ENCODE data around the gene TRIM47.

TRIM47 gene

DNA sequence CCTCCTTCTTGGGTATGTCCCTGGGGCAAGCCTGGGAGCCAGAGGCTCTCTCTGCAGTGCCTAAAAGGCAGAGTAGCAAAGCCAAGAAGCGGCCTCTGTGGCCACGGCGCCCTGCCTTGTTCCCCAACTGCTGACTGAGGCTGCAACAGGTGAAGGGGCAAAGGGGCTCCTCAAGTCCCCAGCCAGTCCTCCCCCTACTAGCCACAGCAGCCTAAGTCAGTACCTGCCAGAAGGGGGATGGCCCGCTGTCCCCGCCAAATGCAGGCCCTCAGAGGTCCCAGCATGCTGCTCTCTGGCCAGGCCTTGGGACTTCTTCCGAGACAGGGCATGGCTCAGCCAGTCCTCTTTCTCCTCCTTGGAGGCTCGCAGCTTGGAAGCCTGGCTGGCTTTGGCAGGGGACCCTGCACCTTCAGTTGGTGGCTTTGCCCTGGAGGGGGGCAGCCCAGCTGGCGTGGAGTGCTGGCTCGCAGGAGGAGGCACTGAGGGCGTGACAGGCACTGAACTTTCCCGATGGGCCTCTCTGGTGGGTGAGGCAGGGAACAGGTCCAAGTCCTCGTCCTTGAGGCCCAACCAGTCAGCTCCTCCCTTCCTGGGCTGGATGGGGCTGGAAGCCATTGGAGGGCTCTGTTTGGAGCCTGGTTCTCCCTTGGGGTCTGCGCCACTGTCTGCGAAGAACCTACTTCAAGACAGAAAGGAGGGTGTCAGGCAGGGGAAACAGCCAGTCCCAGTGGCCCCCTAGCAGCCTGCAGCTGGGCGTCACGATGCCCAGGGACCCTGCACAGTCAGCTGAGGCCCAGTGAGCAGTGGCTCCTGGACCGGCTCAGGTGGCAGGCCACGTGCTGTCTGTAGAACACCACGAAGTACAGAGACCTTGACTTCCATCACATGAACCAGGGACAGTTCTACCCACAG is 44.8 kb upstream of the TRIM47 start:
- WGBS (ENCODE audit: insufficient coverage): 96% methylated on average over 17 of the region's 19 CpGs
- Histone ChIP-seq H3K27me3 (replicated peaks in 2 of 5; ENCODE audit: control insufficient read depth in 4 of 5, insufficient read depth in 5 of 5, low read length in 4 of 5) (no peaks in the 10 kb centered on the region), H3K36me3 (ENCODE audit: control insufficient read depth in 4 of 4, insufficient read depth in 4 of 4, low read length in 3 of 4) (peaks cover 0 to 45% (median 15%) of the 10 kb centered on the region in 4 experiments), H3K9me3 (ENCODE audit: control extremely low read depth in 1 of 5, control insufficient read depth in 4 of 5, insufficient read depth in 2 of 5, low read depth in 1 of 5, low read length in 4 of 5) (no peaks in the 10 kb centered on the region), H3K27ac (ENCODE audit: insufficient read depth in 1 of 2, low read depth in 1 of 2, low read length in 2 of 2, poor library complexity in 1 of 2, severe bottlenecking in 2 of 2) (no peak overlapping the region), H3K4me1 (ENCODE audit: control extremely low read depth in 1 of 4, control insufficient read depth in 4 of 4, insufficient read depth in 4 of 4, low read length in 3 of 4) (peaks cover 0 to 1% (median 0%) of the 10 kb centered on the region in 4 experiments), H3K4me3 (ENCODE audit: control insufficient read depth in 1 of 7, extremely low read depth in 1 of 7, insufficient read depth in 4 of 7, low read depth in 2 of 7, low read length in 6 of 7) (no peak overlapping the region)
- ChIA-PET CTCF (interaction anchor here (1.3 to 9.0 kb wide), 2 partner anchors 12 to 18 kb away, joined by 4 to 52 read pairs; no protein-coding TSS in a partner anchor), POLR2A (no interaction called here)
- DNase-seq: no peak

DNA sequence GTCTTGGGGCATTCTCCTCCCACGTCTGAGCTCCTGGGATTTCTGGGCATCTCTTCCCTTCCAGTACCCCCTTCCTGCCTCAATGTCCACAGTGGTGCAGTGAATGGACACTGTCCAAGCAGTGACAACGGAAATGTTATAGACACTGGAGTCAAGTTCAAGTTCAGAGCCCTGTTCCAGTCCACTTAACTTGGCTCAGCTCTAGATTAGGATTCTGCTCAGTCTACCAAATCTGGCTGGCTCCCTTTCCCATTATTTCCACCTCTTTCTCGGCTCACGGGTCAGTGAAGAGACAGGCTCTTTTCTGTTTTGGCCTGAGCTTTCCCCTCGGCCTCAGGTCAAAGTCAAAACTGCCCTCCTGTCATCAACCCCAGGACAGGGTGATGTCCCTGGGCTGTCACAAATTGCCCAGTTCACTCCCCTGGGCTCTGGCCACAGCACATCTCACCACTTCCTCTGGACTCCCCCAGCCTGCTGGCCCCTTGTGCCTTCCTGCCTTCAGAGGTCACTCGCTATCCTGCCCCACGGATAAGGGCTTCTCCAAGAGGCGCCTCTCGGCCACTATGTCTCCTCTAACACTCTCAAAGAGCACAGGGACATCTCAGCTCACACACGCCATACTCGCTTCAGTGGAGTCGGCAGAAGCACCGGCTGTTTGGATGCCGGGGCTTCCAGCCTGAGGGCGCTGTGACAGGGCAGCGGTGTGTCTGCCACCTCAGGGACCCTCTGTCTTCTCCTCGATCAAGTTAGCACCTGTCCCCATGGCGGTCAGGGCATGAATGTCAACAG is 44.0 kb upstream of the TRIM47 start:
- 94% methylated on average over 18 of the region's 18 CpGs for WGBS (ENCODE audit: insufficient coverage)
- Histone ChIP-seq H3K27me3 (replicated peaks in 2 of 5; ENCODE audit: control insufficient read depth in 4 of 5, insufficient read depth in 5 of 5, low read length in 4 of 5) (no peaks in the 10 kb centered on the region), H3K27ac (ENCODE audit: insufficient read depth in 1 of 2, low read depth in 1 of 2, low read length in 2 of 2, poor library complexity in 1 of 2, severe bottlenecking in 2 of 2) (no peak overlapping the region), H3K4me1 (ENCODE audit: control extremely low read depth in 1 of 4, control insufficient read depth in 4 of 4, insufficient read depth in 4 of 4, low read length in 3 of 4) (peaks cover 0 to 1% (median under 1%) of the 10 kb centered on the region in 4 experiments), H3K9me3 (ENCODE audit: control extremely low read depth in 1 of 5, control insufficient read depth in 4 of 5, insufficient read depth in 2 of 5, low read depth in 1 of 5, low read length in 4 of 5) (no peaks in the 10 kb centered on the region), H3K4me3 (ENCODE audit: control insufficient read depth in 1 of 7, extremely low read depth in 1 of 7, insufficient read depth in 4 of 7, low read depth in 2 of 7, low read length in 6 of 7) (no peak overlapping the region), H3K36me3 (ENCODE audit: control insufficient read depth in 4 of 4, insufficient read depth in 4 of 4, low read length in 3 of 4) (peaks cover 0 to 45% (median 17%) of the 10 kb centered on the region in 4 experiments)
- CTCF ChIA-PET: interaction anchor here (1.3 to 9.0 kb wide), 2 partner anchors 11 to 17 kb away, joined by 4 to 52 read pairs; no protein-coding TSS in a partner anchor
- no peak for DNase-seq
- POLR2A ChIA-PET: interaction anchor here (0.9 kb wide), 1 partner anchor 21 kb away, joined by 3 read pairs; no protein-coding TSS in a partner anchor

GRCh38 chr17:75921596-75921995 is 43.2 kb upstream of the TRIM47 start:
- ChIA-PET CTCF (interaction anchor here (1.0 to 9.0 kb wide), 3 partner anchors 8 to 16 kb away, joined by 4 to 52 read pairs (median 4); no protein-coding TSS in a partner anchor), POLR2A (interaction anchor here (0.9 kb wide), 1 partner anchor 22 kb away, joined by 3 read pairs; no protein-coding TSS in a partner anchor)
- H3K9me3 ChIP-seq (ENCODE audit: control extremely low read depth in 1 of 5, control insufficient read depth in 4 of 5, insufficient read depth in 2 of 5, low read depth in 1 of 5, low read length in 4 of 5): no peaks in the 10 kb centered on the region
- H3K36me3 ChIP-seq (ENCODE audit: control insufficient read depth in 4 of 4, insufficient read depth in 4 of 4, low read length in 3 of 4): peaks cover 0 to 42% (median 16%) of the 10 kb centered on the region in 4 experiments
- H3K27ac ChIP-seq (ENCODE audit: insufficient read depth in 1 of 2, low read depth in 1 of 2, low read length in 2 of 2, poor library complexity in 1 of 2, severe bottlenecking in 2 of 2): no peak overlapping the region
- H3K4me3 ChIP-seq (ENCODE audit: control insufficient read depth in 1 of 7, extremely low read depth in 1 of 7, insufficient read depth in 4 of 7, low read depth in 2 of 7, low read length in 6 of 7): no peak overlapping the region
- H3K4me1 ChIP-seq (ENCODE audit: control extremely low read depth in 1 of 4, control insufficient read depth in 4 of 4, insufficient read depth in 4 of 4, low read length in 3 of 4): peaks cover 0 to 3% (median 0%) of the 10 kb centered on the region in 4 experiments
- 94% methylated on average over 10 of the region's 15 CpGs for WGBS (ENCODE audit: insufficient coverage)
- no peaks in the 10 kb centered on the region for H3K27me3 ChIP-seq (replicated peaks in 2 of 5; ENCODE audit: control insufficient read depth in 4 of 5, insufficient read depth in 5 of 5, low read length in 4 of 5)
- no peak for DNase-seq

DNA sequence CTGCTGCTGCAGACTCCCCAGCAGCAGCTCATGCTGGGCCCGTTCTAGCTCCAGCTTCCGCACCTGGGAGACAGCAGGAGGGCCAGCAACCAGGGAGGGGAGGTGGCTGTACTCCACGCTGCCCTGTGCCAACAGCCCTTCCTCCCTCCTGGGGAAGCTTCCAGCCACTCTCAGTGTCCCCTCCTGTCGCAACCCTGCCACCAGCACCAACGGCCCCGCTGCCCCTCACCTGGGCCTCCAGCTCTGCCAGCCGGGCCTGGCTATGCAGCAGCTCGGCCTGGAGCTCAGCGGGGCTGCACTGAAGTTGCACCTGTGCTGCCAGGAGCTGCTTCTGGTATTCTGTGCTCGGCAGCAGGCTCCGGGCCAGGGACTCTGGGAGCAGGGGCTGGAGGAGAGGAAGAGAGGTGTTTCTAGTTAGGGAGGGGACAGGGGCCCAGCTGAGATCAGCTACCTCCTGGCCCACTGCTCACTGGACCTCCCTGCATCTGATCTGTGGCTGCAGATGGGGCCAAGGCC is 41.7 kb upstream of the TRIM47 start:
- no peak overlapping the region for H3K27ac ChIP-seq (ENCODE audit: insufficient read depth in 1 of 2, low read depth in 1 of 2, low read length in 2 of 2, poor library complexity in 1 of 2, severe bottlenecking in 2 of 2)
- no peak for DNase-seq
- H3K4me3 ChIP-seq (ENCODE audit: control insufficient read depth in 1 of 7, extremely low read depth in 1 of 7, insufficient read depth in 4 of 7, low read depth in 2 of 7, low read length in 6 of 7): no peak overlapping the region
- POLR2A ChIA-PET: no interaction called here
- H3K9me3 ChIP-seq (ENCODE audit: control extremely low read depth in 1 of 5, control insufficient read depth in 4 of 5, insufficient read depth in 2 of 5, low read depth in 1 of 5, low read length in 4 of 5): no peaks in the 10 kb centered on the region
- H3K36me3 ChIP-seq (ENCODE audit: control insufficient read depth in 4 of 4, insufficient read depth in 4 of 4, low read length in 3 of 4): peaks cover 0 to 28% (median 10%) of the 10 kb centered on the region in 4 experiments
- no peaks in the 10 kb centered on the region for H3K27me3 ChIP-seq (replicated peaks in 2 of 5; ENCODE audit: control insufficient read depth in 4 of 5, insufficient read depth in 5 of 5, low read length in 4 of 5)
- WGBS (ENCODE audit: insufficient coverage): 97% methylated on average over 9 of the region's 11 CpGs
- CTCF ChIA-PET: interaction anchor here (0.9 to 1.8 kb wide), 3 partner anchors 9 to 35 kb away, joined by 3 to 10 read pairs (median 3); partner anchors contain the start of gene MRPL38
- peaks cover 0 to 3% (median 0%) of the 10 kb centered on the region in 4 experiments for H3K4me1 ChIP-seq (ENCODE audit: control extremely low read depth in 1 of 4, control insufficient read depth in 4 of 4, insufficient read depth in 4 of 4, low read length in 3 of 4)

DNA sequence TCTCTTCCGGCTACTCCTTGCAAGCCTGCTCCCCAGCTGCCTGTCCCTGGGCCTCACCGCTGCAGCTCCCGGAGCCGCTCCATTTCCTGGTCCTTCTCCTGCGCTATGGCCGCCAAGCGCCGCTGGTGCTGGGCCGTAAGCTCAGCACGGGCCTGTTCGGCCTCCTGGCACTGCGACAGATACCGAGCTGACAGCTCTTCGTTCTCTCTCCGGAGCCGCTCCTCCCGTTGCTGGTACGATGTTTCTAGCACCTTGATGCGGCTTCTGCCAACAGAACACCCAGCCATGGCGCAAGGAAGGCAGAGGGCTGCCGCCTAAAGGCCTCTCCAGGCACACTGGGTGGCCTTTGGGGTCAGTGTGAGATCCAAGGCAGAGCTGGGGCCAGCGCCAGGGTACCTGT is 41.2 kb upstream of the TRIM47 start:
- POLR2A ChIA-PET: no interaction called here

DNA sequence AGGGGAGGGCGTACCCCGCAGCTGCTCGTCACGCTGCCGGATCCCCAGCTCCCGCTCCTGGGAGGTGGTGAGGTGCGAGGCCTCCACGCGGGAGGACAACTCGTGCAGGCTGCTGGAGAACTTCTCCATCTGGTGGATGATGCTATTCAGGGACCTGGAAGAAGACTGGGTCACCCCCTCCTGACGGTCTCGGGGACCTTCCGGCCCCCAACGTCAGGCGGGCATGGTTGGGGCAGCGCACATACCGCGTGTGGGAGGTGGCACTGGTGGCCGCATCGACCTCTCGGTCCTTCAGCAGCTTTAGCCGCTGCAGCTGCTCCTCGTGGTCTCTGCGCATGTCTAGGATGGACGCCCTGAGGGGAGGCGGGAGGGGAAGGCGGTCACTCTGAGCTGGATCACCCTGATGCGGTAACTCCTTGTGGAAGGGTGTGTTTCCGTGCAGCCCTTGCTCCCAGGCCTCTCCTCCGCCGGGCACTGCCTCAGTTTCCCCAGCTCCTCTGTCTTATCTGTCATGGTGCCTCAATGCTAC is 39.6 kb upstream of the TRIM47 start:
- no peak for DNase-seq
- H3K36me3 ChIP-seq (ENCODE audit: control insufficient read depth in 4 of 4, insufficient read depth in 4 of 4, low read length in 3 of 4): peaks cover 2 to 35% (median 16%) of the 10 kb centered on the region in 4 experiments
- WGBS (ENCODE audit: insufficient coverage): 96% methylated on average over 28 of the region's 31 CpGs
- no peak overlapping the region for H3K4me3 ChIP-seq (ENCODE audit: control insufficient read depth in 1 of 7, extremely low read depth in 1 of 7, insufficient read depth in 4 of 7, low read depth in 2 of 7, low read length in 6 of 7)
- no peak overlapping the region for H3K27ac ChIP-seq (ENCODE audit: insufficient read depth in 1 of 2, low read depth in 1 of 2, low read length in 2 of 2, poor library complexity in 1 of 2, severe bottlenecking in 2 of 2)
- peaks cover 0 to 3% (median 0%) of the 10 kb centered on the region in 4 experiments for H3K4me1 ChIP-seq (ENCODE audit: control extremely low read depth in 1 of 4, control insufficient read depth in 4 of 4, insufficient read depth in 4 of 4, low read length in 3 of 4)
- no peaks in the 10 kb centered on the region for H3K9me3 ChIP-seq (ENCODE audit: control extremely low read depth in 1 of 5, control insufficient read depth in 4 of 5, insufficient read depth in 2 of 5, low read depth in 1 of 5, low read length in 4 of 5)
- no peaks in the 10 kb centered on the region for H3K27me3 ChIP-seq (replicated peaks in 2 of 5; ENCODE audit: control insufficient read depth in 4 of 5, insufficient read depth in 5 of 5, low read length in 4 of 5)
- ChIA-PET CTCF (interaction anchor here (1.2 to 1.3 kb wide), 3 partner anchors 10 to 20 kb away, joined by 4 to 6 read pairs (median 5); no protein-coding TSS in a partner anchor), POLR2A (no interaction called here)

More for the DNA sequence above, 41.2 kb upstream of the TRIM47 start:
- Histone ChIP-seq H3K4me1 (ENCODE audit: control extremely low read depth in 1 of 4, control insufficient read depth in 4 of 4, insufficient read depth in 4 of 4, low read length in 3 of 4) (peaks cover 0 to 3% (median 0%) of the 10 kb centered on the region in 4 experiments), H3K9me3 (ENCODE audit: control extremely low read depth in 1 of 5, control insufficient read depth in 4 of 5, insufficient read depth in 2 of 5, low read depth in 1 of 5, low read length in 4 of 5) (no peaks in the 10 kb centered on the region), H3K27ac (ENCODE audit: insufficient read depth in 1 of 2, low read depth in 1 of 2, low read length in 2 of 2, poor library complexity in 1 of 2, severe bottlenecking in 2 of 2) (no peak overlapping the region), H3K27me3 (replicated peaks in 2 of 5; ENCODE audit: control insufficient read depth in 4 of 5, insufficient read depth in 5 of 5, low read length in 4 of 5) (no peaks in the 10 kb centered on the region), H3K36me3 (ENCODE audit: control insufficient read depth in 4 of 4, insufficient read depth in 4 of 4, low read length in 3 of 4) (peaks cover 2 to 31% (median 12%) of the 10 kb centered on the region in 4 experiments), H3K4me3 (ENCODE audit: control insufficient read depth in 1 of 7, extremely low read depth in 1 of 7, insufficient read depth in 4 of 7, low read depth in 2 of 7, low read length in 6 of 7) (no peak overlapping the region)
- CTCF ChIA-PET: interaction anchor here (0.9 to 1.8 kb wide), 2 partner anchors 8 to 15 kb away, joined by 3 to 10 read pairs; partner anchors contain the start of gene MRPL38
- DNase-seq: no peak
- WGBS (ENCODE audit: insufficient coverage): 94% methylated on average over 22 of the region's 22 CpGs
